ENCODE results near the gene CCDC102B. TPM values are rescaled to one million over a fixed set of nuclear protein-coding genes. Genes with fewer than 3 reads are reported as not detected.

CCDC102B gene
- total and polyA plus RNA-seq, 2 experiments from 2014 or later: 1.3 to 2.1 TPM

DNA sequence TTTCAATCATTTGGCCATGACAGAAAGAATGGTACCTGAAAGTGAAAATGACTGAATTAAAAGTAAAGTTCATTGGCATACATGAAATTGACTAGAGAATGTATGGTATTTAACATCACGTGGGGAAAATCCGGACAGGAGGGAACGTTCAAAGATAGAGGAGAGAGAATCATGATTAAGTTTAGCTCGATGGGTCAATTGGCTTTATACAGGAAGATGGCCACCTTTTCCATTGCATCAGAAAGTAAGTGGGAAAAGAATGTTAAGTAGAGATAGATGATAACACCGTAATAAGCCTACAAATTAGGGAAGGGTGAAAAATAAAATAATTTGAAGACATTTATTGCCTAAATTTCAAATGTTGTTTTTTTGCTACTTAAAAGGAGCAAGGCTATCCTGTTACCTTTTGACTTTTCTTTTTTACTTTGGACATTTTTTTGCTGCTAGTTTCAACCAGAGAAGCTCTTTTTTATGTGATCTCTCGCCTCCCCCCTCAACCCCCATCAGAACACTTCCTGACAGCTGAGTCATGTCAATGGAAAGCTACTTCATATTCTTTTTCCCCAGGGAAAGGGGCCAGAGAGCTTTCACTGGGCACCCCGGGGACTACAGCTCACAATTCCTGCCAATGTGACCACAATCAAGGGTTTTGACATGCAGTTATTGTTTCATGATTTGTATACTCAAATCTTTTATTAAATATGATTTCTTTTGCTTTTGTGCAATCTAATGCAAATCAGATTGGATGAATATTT, 767 bp upstream of the CCDC102B start:
- no peaks in the 10 kb centered on the region for H3K36me3 ChIP-seq (ENCODE audit: insufficient read depth)
- H3K27ac ChIP-seq (ENCODE audit: low read depth): no peak overlapping the region
- no peaks in the 10 kb centered on the region for H3K79me2 ChIP-seq (replicated peaks; ENCODE audit: insufficient read depth)
- 0 out of 2 replicates have a peak, but pooled peaks cover 7% of the 10 kb centered on the region for H3K4me1 ChIP-seq (ENCODE audit: insufficient read depth)
- no peaks in the 10 kb centered on the region for H3K27me3 ChIP-seq (ENCODE audit: insufficient read depth)
- ATAC-seq (no peak; the same call in 2 of the 3 replicates), DNase-seq (ENCODE audit: low spot score) (peak; percentile 1)
- H4K20me1 ChIP-seq (replicated peaks; ENCODE audit: insufficient read depth): no peaks in the 10 kb centered on the region
- no peak overlapping the region for H2AFZ ChIP-seq
- no peak for TF ChIP-seq ZNF114 (CRISPR knock-in tag; IDR thresholded peaks at IDR 0.05)
- no peak for TF ChIP-seq EZH2 (IDR thresholded peaks at IDR 0.05; ENCODE audit: low read depth, unreplicated experiment)
- TF ChIP-seq STAT1 (IDR thresholded peaks at IDR 0.05; ENCODE audit: unreplicated experiment): no peak
- TF ChIP-seq, protein P1, sequence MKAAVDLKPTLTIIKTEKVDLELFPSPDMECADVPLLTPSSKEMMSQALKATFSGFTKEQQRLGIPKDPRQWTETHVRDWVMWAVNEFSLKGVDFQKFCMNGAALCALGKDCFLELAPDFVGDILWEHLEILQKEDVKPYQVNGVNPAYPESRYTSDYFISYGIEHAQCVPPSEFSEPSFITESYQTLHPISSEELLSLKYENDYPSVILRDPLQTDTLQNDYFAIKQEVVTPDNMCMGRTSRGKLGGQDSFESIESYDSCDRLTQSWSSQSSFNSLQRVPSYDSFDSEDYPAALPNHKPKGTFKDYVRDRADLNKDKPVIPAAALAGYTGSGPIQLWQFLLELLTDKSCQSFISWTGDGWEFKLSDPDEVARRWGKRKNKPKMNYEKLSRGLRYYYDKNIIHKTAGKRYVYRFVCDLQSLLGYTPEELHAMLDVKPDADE (IDR thresholded peaks at IDR 0.05): no peak
- no peak for TF ChIP-seq POLR2AphosphoS5 (IDR thresholded peaks at IDR 0.05; ENCODE audit: low read depth)
- TF ChIP-seq, protein P2, sequence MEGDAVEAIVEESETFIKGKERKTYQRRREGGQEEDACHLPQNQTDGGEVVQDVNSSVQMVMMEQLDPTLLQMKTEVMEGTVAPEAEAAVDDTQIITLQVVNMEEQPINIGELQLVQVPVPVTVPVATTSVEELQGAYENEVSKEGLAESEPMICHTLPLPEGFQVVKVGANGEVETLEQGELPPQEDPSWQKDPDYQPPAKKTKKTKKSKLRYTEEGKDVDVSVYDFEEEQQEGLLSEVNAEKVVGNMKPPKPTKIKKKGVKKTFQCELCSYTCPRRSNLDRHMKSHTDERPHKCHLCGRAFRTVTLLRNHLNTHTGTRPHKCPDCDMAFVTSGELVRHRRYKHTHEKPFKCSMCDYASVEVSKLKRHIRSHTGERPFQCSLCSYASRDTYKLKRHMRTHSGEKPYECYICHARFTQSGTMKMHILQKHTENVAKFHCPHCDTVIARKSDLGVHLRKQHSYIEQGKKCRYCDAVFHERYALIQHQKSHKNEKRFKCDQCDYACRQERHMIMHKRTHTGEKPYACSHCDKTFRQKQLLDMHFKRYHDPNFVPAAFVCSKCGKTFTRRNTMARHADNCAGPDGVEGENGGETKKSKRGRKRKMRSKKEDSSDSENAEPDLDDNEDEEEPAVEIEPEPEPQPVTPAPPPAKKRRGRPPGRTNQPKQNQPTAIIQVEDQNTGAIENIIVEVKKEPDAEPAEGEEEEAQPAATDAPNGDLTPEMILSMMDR (conservative IDR thresholded peaks at IDR 0.05; ENCODE audit: low read depth in 2 of 2): no peak
- TF ChIP-seq ZNF331 (CRISPR knock-in tag; IDR thresholded peaks at IDR 0.05; ENCODE audit: low read depth): no peak
- TF ChIP-seq, protein P3, sequence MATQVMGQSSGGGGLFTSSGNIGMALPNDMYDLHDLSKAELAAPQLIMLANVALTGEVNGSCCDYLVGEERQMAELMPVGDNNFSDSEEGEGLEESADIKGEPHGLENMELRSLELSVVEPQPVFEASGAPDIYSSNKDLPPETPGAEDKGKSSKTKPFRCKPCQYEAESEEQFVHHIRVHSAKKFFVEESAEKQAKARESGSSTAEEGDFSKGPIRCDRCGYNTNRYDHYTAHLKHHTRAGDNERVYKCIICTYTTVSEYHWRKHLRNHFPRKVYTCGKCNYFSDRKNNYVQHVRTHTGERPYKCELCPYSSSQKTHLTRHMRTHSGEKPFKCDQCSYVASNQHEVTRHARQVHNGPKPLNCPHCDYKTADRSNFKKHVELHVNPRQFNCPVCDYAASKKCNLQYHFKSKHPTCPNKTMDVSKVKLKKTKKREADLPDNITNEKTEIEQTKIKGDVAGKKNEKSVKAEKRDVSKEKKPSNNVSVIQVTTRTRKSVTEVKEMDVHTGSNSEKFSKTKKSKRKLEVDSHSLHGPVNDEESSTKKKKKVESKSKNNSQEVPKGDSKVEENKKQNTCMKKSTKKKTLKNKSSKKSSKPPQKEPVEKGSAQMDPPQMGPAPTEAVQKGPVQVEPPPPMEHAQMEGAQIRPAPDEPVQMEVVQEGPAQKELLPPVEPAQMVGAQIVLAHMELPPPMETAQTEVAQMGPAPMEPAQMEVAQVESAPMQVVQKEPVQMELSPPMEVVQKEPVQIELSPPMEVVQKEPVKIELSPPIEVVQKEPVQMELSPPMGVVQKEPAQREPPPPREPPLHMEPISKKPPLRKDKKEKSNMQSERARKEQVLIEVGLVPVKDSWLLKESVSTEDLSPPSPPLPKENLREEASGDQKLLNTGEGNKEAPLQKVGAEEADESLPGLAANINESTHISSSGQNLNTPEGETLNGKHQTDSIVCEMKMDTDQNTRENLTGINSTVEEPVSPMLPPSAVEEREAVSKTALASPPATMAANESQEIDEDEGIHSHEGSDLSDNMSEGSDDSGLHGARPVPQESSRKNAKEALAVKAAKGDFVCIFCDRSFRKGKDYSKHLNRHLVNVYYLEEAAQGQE (IDR thresholded peaks at IDR 0.05; ENCODE audit: unreplicated experiment): no peak
- TF ChIP-seq NANOG (IDR thresholded peaks at IDR 0.05; ENCODE audit: borderline replicate concordance): no peak
- no peak for TF ChIP-seq EZH2phosphoT487 (IDR thresholded peaks at IDR 0.05; ENCODE audit: unreplicated experiment)
- no peak overlapping the region for H3K4me3 ChIP-seq
- H3K4me3 Mint-ChIP-seq: no peak overlapping the region
- peaks cover 13% of the 10 kb centered on the region for H3K9me2 ChIP-seq (ENCODE audit: insufficient read depth)
- H3K9me3 Mint-ChIP-seq: no peaks in the 10 kb centered on the region
- no peak overlapping the region for H3K27ac Mint-ChIP-seq
- H3F3A ChIP-seq (replicated peaks; ENCODE audit: low read depth): no peaks in the 10 kb centered on the region
- H3K27me3 Mint-ChIP-seq (ENCODE audit: insufficient read depth, low read depth, poor library complexity): no peaks in the 10 kb centered on the region
- peaks cover 19% of the 10 kb centered on the region; the same call in 2 of the 3 replicates for H3K4me1 Mint-ChIP-seq
- no peaks in the 10 kb centered on the region for H3K36me3 Mint-ChIP-seq (ENCODE audit: low read depth)
- no peak overlapping the region for H3K4me2 ChIP-seq
